Type B pancreatic cell (in vitro differentiated cells): ENCODE measurements around the gene ATP8A2. TPM values are rescaled to one million over a fixed set of nuclear protein-coding genes. Genes with fewer than 3 reads are reported as not detected.

Experiments
- DNase-seq: peaks from one replicate; pipeline ENCODE4 v3.0.0; 2021; ENCODE audit warnings: mixed read lengths; ENCODE audit not compliant: unreplicated experiment; ENCODE audit errors: extremely low spot score
- H3K27ac Mint-ChIP-seq: 2 replicates; pipeline ENCODE4 v1.8.0; 2021; ENCODE audit warnings: mild to moderate bottlenecking, mixed read lengths
- H3K27me3 Mint-ChIP-seq: 2 replicates; pipeline ENCODE4 v1.8.0; 2021; ENCODE audit warnings: mixed read lengths
- H3K36me3 Mint-ChIP-seq: 2 replicates; pipeline ENCODE4 v1.8.0; 2021; ENCODE audit warnings: mixed read lengths
- H3K4me1 Mint-ChIP-seq: one replicate; pipeline ENCODE4 v1.8.0; 2021; ENCODE audit warnings: mixed read lengths; ENCODE audit not compliant: unreplicated experiment
- H3K4me3 Mint-ChIP-seq: 2 replicates; pipeline ENCODE4 v1.8.0; 2021; ENCODE audit warnings: mild to moderate bottlenecking, mixed read lengths
- H3K9me3 Mint-ChIP-seq: 2 replicates; pipeline ENCODE4 v1.8.0; 2021; ENCODE audit warnings: mixed read lengths
- CTCF ChIP-seq: fragments of 200-600 bp; sonication (generic); conservative IDR thresholded peaks from 2 replicates; pipeline ENCODE4 v1.5.0; 2021; ENCODE audit warnings: antibody characterized with exemption, mild to moderate bottlenecking
- total RNA-seq: library from RNA; stranded (reverse); gene quantifications from 2 replicates; pipeline ENCODE4 v1.2.1, GENCODE V29; 2021; ENCODE audit warnings: low replicate concordance

The ATP8A2 gene
- total RNA-seq, 1 donor from 2014 or later, result 13.8 TPM

GRCh38 chr13:25380741-25381324, 9.1 kb downstream of the ATP8A2 start:
- Mint-ChIP-seq H3K4me1 (no peaks in the 10 kb centered on the region), H3K9me3 (no peaks in the 10 kb centered on the region), H3K27me3 (peaks cover 9% of the 10 kb centered on the region), H3K36me3 (no peaks in the 10 kb centered on the region), H3K27ac (peak overlapping the region; percentile 28), H3K4me3 (peak overlapping the region; percentile 32)
- no peak for DNase-seq
- no peak for TF ChIP-seq CTCF

- Mint-ChIP-seq H3K27me3 (peaks cover 5% of the 10 kb centered on the region), H3K36me3 (no peaks in the 10 kb centered on the region), H3K4me3 (no peak overlapping the region), H3K4me1 (no peaks in the 10 kb centered on the region), H3K27ac (no peak overlapping the region), H3K9me3 (no peaks in the 10 kb centered on the region)
- TF ChIP-seq CTCF, result no peak
- DNase-seq, result no peak
These were observed 13.1 kb downstream of the ATP8A2 start for GRCh38 chr13:25384758-25385410.

GRCh38 chr13:25391932-25392331, 20.2 kb downstream of the ATP8A2 start:
- no peak for TF ChIP-seq CTCF
- peak overlapping the region; percentile 69 for H3K27ac Mint-ChIP-seq
- no peaks in the 10 kb centered on the region for H3K4me1 Mint-ChIP-seq
- H3K27me3 Mint-ChIP-seq, result no peaks in the 10 kb centered on the region
- no peaks in the 10 kb centered on the region for H3K9me3 Mint-ChIP-seq
- DNase-seq, result no peak
- no peak overlapping the region for H3K4me3 Mint-ChIP-seq
- no peaks in the 10 kb centered on the region for H3K36me3 Mint-ChIP-seq

GRCh38 chr13:25394402-25395060, 22.8 kb downstream of the ATP8A2 start:
- TF ChIP-seq CTCF, result no peak
- peak overlapping the region; percentile 26 for H3K4me3 Mint-ChIP-seq

GRCh38 chr13:25397763-25398162, 26.0 kb downstream of the ATP8A2 start:
- no peak overlapping the region for H3K4me3 Mint-ChIP-seq
- no peaks in the 10 kb centered on the region for H3K27me3 Mint-ChIP-seq
- TF ChIP-seq CTCF, result no peak
- H3K27ac Mint-ChIP-seq, result no peak overlapping the region
- H3K9me3 Mint-ChIP-seq, result no peaks in the 10 kb centered on the region
- DNase-seq, result no peak
- no peaks in the 10 kb centered on the region for H3K4me1 Mint-ChIP-seq
- H3K36me3 Mint-ChIP-seq, result no peaks in the 10 kb centered on the region

More at GRCh38 chr13:25394402-25395060, 22.8 kb downstream of the ATP8A2 start:
- no peaks in the 10 kb centered on the region for H3K36me3 Mint-ChIP-seq
- H3K9me3 Mint-ChIP-seq, result no peaks in the 10 kb centered on the region
- H3K27me3 Mint-ChIP-seq, result no peaks in the 10 kb centered on the region
- peak overlapping the region; percentile 71 for H3K27ac Mint-ChIP-seq
- DNase-seq, result no peak
- no peaks in the 10 kb centered on the region for H3K4me1 Mint-ChIP-seq
